ENCODE results near the gene LIX1L.

DNA sequence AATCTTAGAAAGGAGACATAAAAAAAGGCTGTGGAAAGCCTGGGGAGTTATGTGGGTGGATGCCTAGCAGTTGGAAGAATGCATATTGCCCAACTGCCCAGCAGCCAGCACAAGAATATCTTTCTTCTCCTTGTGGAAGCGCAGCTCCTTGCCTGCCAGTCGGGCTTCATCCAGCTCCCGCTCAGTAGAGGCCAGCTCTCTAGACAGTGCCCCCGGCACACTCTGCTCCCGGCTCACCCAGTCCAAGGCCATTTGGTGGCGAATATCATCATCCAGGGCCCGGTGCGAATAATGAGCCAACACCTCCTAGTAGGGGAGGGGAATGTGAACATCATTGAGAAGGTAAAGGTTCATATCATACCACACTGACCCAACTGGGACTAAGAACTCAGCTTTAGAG is 21.6 kb downstream of the LIX1L start:
- TF ChIP-seq, protein P1, sequence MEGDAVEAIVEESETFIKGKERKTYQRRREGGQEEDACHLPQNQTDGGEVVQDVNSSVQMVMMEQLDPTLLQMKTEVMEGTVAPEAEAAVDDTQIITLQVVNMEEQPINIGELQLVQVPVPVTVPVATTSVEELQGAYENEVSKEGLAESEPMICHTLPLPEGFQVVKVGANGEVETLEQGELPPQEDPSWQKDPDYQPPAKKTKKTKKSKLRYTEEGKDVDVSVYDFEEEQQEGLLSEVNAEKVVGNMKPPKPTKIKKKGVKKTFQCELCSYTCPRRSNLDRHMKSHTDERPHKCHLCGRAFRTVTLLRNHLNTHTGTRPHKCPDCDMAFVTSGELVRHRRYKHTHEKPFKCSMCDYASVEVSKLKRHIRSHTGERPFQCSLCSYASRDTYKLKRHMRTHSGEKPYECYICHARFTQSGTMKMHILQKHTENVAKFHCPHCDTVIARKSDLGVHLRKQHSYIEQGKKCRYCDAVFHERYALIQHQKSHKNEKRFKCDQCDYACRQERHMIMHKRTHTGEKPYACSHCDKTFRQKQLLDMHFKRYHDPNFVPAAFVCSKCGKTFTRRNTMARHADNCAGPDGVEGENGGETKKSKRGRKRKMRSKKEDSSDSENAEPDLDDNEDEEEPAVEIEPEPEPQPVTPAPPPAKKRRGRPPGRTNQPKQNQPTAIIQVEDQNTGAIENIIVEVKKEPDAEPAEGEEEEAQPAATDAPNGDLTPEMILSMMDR (IDR thresholded peaks at IDR 0.05; ENCODE audit: poor library complexity): no peak
- no peak for TF ChIP-seq EZH2 (IDR thresholded peaks at IDR 0.05; ENCODE audit: borderline replicate concordance)
- TF ChIP-seq EZH2phosphoT487 (IDR thresholded peaks at IDR 0.05; ENCODE audit: low read depth, severe bottlenecking, unreplicated experiment): no peak
